HepG2 (cell line): ENCODE results near the gene SNAI1. TPM values are rescaled to one million over a fixed set of nuclear protein-coding genes. Genes with fewer than 3 reads are reported as not detected.
A peak's percentile ranks its signal among the peaks of the same experiment; 100 is the strongest.

Experiments used
- FOXC1 ChIP-seq: sonication (generic); formaldehyde crosslinking; IDR thresholded peaks from 2 replicates; pipeline ENCODE4 v1.8.0; 2022; ENCODE audit warnings: mild to moderate bottlenecking, missing genetic modification reagents, borderline replicate concordance
- PHF8 ChIP-seq: sonication (generic); formaldehyde crosslinking; IDR thresholded peaks from 2 replicates; pipeline ENCODE4 v1.5.0; 2020; ENCODE audit warnings: missing genetic modification reagents
- RAD51 ChIP-seq: fragments of 450-650 bp; IDR thresholded peaks from 2 replicates; pipeline ENCODE4 v1.6.1; 2016; ENCODE audit warnings: borderline replicate concordance
- RBM39 ChIP-seq: fragments of 200-400 bp; formaldehyde crosslinking; IDR thresholded peaks from one replicate; pipeline ENCODE4 v1.6.1; 2018; ENCODE audit warnings: antibody characterized with exemption, mild to moderate bottlenecking, low read depth, low read length; ENCODE audit not compliant: poor library complexity, severe bottlenecking
- SMAD1 ChIP-seq: sonication (generic); formaldehyde crosslinking; IDR thresholded peaks from 2 replicates; pipeline ENCODE4 v1.4.0; 2020; ENCODE audit warnings: missing genetic modification reagents, low read depth, mild to moderate bottlenecking, borderline replicate concordance
- SP140L ChIP-seq: sonication (generic); formaldehyde crosslinking; IDR thresholded peaks from 2 replicates; pipeline ENCODE4 v1.4.0; 2020; ENCODE audit warnings: missing genetic modification reagents, borderline replicate concordance
- STAG1 ChIP-seq: sonication (generic); formaldehyde crosslinking; IDR thresholded peaks from 2 replicates; pipeline ENCODE4 v1.4.0; 2020; ENCODE audit warnings: missing genetic modification reagents
- TBX3 ChIP-seq: fragments of 450-650 bp; IDR thresholded peaks from 2 replicates; pipeline ENCODE4 v1.6.1; 2017; ENCODE audit warnings: antibody characterized with exemption, mild to moderate bottlenecking, inconsistent platforms, borderline replicate concordance
- ZBTB38 ChIP-seq: sonication (generic); formaldehyde crosslinking; IDR thresholded peaks from 2 replicates; pipeline ENCODE4 v1.5.1; 2020; ENCODE audit warnings: mild to moderate bottlenecking, missing genetic modification reagents
- ZNF335 ChIP-seq: sonication (generic); formaldehyde crosslinking; IDR thresholded peaks from 2 replicates; pipeline ENCODE4 v1.4.0; 2020; ENCODE audit warnings: missing genetic modification reagents
- ZNF570 ChIP-seq: sonication (generic); formaldehyde crosslinking; IDR thresholded peaks from 2 replicates; pipeline ENCODE4 v1.4.0; 2020; ENCODE audit warnings: mild to moderate bottlenecking, missing genetic modification reagents, borderline replicate concordance
- polyA plus RNA-seq, 8 experiments: library from polyadenylated mRNA; depleted of rRNA in 3 of 8; stranded (reverse) in 7 of 8; unstranded in 1 of 8; fragments of >200 nt; fragmentation: Illumina TruSeq in 4 of 8; extraction: Trizol in 4 of 8; gene quantifications; 2 replicates each; pipeline versions ENCODE4 v1.2.1 to v1.2.3, GENCODE V29; 2011 to 2016; ENCODE audit warnings: low read depth in 4 of 8, missing spikeins in 1 of 8, mixed read lengths in 1 of 8; ENCODE audit not compliant: insufficient read depth in 1 of 8
- total RNA-seq, 5 experiments: library from RNA; depleted of rRNA; stranded (reverse); fragments of >200 nt; fragmentation: Illumina TruSeq; extraction: Trizol; gene quantifications; 2 replicates each; pipeline ENCODE4 v1.2.3, GENCODE V29; 2016; ENCODE audit warnings: low read depth in 1 of 5
- TF ChIP-seq, protein P1 (sequence below): sonication (generic); formaldehyde crosslinking; IDR thresholded peaks from 2 replicates; pipeline ENCODE4 v1.5.1; 2020; ENCODE audit warnings: mild to moderate bottlenecking, missing genetic modification reagents, moderate library complexity
- TF ChIP-seq, protein P2 (sequence below): sonication (generic); formaldehyde crosslinking; IDR thresholded peaks from 2 replicates; pipeline ENCODE4 v1.8.0; 2022; ENCODE audit warnings: mild to moderate bottlenecking, missing genetic modification reagents
- TF ChIP-seq, protein P3 (sequence below): sonication (generic); formaldehyde crosslinking; IDR thresholded peaks from 2 replicates; pipeline ENCODE4 v1.4.0; 2020; ENCODE audit warnings: missing genetic modification reagents, borderline replicate concordance
- TF ChIP-seq, protein P4 (sequence below): sonication (generic); formaldehyde crosslinking; IDR thresholded peaks from 2 replicates; pipeline ENCODE4 v1.8.0; 2022; ENCODE audit warnings: missing genetic modification reagents, mild to moderate bottlenecking, moderate library complexity, borderline replicate concordance
- TF ChIP-seq, protein P5 (sequence below): sonication (generic); formaldehyde crosslinking; IDR thresholded peaks from 2 replicates; pipeline ENCODE4 v1.4.0; 2020; ENCODE audit warnings: mild to moderate bottlenecking, missing genetic modification reagents
- TF ChIP-seq, protein P6 (sequence below): sonication (generic); formaldehyde crosslinking; IDR thresholded peaks from 2 replicates; pipeline ENCODE4 v1.9.0; 2022; ENCODE audit warnings: missing genetic modification reagents, mild to moderate bottlenecking, borderline replicate concordance

Gene SNAI1
- total and polyA plus RNA-seq, 2 of the 13 experiments (the other 11 are each of a cell fraction or from before 2014, with no cell fraction given): 1.3 to 1.4 TPM

DNA sequence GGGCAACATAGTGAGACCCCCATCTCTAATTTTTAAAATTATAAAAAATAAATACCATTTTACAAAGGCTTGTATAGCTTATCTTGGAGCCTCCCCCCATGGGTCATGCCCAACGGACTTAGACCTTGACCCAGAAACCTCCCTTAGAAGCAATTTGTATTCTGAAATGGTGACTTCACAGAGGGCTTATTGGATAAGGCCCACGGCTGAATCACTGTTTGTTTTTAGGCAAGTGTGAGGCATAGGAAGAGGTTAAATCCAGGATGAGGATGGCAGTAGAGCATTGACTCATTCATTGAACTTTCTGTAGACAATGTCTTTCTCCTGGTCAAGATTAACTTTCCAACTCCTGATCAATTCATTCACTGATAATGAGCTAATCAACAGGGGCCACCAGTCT is 6.2 kb upstream of the SNAI1 start (continued):
- TF ChIP-seq, protein P1, sequence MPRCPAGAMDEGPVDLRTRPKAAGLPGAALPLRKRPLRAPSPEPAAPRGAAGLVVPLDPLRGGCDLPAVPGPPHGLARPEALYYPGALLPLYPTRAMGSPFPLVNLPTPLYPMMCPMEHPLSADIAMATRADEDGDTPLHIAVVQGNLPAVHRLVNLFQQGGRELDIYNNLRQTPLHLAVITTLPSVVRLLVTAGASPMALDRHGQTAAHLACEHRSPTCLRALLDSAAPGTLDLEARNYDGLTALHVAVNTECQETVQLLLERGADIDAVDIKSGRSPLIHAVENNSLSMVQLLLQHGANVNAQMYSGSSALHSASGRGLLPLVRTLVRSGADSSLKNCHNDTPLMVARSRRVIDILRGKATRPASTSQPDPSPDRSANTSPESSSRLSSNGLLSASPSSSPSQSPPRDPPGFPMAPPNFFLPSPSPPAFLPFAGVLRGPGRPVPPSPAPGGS (CRISPR knock-in tag): no peak
- TF ChIP-seq SP140L (CRISPR knock-in tag) (no peak), RAD51 (no peak), ZNF570 (no peak), ZBTB38 (no peak), RBM39 (no peak), ZNF335 (CRISPR knock-in tag) (0 out of 2 replicates have a peak, but pooled peaks have one; percentile 37), SMAD1 (CRISPR knock-in tag) (no peak), PHF8 (no peak), STAG1 (CRISPR knock-in tag) (no peak), TBX3 (no peak), FOXC1 (CRISPR knock-in tag) (no peak)
- TF ChIP-seq, protein P2, sequence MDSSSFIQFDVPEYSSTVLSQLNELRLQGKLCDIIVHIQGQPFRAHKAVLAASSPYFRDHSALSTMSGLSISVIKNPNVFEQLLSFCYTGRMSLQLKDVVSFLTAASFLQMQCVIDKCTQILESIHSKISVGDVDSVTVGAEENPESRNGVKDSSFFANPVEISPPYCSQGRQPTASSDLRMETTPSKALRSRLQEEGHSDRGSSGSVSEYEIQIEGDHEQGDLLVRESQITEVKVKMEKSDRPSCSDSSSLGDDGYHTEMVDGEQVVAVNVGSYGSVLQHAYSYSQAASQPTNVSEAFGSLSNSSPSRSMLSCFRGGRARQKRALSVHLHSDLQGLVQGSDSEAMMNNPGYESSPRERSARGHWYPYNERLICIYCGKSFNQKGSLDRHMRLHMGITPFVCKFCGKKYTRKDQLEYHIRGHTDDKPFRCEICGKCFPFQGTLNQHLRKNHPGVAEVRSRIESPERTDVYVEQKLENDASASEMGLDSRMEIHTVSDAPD (CRISPR knock-in tag): no peak
- TF ChIP-seq, protein P3, sequence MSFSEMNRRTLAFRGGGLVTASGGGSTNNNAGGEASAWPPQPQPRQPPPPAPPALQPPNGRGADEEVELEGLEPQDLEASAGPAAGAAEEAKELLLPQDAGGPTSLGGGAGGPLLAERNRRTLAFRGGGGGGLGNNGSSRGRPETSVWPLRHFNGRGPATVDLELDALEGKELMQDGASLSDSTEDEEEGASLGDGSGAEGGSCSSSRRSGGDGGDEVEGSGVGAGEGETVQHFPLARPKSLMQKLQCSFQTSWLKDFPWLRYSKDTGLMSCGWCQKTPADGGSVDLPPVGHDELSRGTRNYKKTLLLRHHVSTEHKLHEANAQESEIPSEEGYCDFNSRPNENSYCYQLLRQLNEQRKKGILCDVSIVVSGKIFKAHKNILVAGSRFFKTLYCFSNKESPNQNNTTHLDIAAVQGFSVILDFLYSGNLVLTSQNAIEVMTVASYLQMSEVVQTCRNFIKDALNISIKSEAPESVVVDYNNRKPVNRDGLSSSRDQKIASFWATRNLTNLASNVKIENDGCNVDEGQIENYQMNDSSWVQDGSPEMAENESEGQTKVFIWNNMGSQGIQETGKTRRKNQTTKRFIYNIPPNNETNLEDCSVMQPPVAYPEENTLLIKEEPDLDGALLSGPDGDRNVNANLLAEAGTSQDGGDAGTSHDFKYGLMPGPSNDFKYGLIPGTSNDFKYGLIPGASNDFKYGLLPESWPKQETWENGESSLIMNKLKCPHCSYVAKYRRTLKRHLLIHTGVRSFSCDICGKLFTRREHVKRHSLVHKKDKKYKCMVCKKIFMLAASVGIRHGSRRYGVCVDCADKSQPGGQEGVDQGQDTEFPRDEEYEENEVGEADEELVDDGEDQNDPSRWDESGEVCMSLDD (CRISPR knock-in tag): no peak
- TF ChIP-seq, protein P4, sequence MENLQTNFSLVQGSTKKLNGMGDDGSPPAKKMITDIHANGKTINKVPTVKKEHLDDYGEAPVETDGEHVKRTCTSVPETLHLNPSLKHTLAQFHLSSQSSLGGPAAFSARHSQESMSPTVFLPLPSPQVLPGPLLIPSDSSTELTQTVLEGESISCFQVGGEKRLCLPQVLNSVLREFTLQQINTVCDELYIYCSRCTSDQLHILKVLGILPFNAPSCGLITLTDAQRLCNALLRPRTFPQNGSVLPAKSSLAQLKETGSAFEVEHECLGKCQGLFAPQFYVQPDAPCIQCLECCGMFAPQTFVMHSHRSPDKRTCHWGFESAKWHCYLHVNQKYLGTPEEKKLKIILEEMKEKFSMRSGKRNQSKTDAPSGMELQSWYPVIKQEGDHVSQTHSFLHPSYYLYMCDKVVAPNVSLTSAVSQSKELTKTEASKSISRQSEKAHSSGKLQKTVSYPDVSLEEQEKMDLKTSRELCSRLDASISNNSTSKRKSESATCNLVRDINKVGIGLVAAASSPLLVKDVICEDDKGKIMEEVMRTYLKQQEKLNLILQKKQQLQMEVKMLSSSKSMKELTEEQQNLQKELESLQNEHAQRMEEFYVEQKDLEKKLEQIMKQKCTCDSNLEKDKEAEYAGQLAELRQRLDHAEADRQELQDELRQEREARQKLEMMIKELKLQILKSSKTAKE (CRISPR knock-in tag): no peak
- TF ChIP-seq, protein P5, sequence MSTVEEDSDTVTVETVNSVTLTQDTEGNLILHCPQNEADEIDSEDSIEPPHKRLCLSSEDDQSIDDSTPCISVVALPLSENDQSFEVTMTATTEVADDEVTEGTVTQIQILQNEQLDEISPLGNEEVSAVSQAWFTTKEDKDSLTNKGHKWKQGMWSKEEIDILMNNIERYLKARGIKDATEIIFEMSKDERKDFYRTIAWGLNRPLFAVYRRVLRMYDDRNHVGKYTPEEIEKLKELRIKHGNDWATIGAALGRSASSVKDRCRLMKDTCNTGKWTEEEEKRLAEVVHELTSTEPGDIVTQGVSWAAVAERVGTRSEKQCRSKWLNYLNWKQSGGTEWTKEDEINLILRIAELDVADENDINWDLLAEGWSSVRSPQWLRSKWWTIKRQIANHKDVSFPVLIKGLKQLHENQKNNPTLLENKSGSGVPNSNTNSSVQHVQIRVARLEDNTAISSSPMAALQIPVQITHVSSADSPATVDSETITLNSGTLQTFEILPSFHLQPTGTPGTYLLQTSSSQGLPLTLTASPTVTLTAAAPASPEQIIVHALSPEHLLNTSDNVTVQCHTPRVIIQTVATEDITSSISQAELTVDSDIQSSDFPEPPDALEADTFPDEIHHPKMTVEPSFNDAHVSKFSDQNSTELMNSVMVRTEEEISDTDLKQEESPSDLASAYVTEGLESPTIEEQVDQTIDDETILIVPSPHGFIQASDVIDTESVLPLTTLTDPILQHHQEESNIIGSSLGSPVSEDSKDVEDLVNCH (CRISPR knock-in tag): no peak
- TF ChIP-seq, protein P6, sequence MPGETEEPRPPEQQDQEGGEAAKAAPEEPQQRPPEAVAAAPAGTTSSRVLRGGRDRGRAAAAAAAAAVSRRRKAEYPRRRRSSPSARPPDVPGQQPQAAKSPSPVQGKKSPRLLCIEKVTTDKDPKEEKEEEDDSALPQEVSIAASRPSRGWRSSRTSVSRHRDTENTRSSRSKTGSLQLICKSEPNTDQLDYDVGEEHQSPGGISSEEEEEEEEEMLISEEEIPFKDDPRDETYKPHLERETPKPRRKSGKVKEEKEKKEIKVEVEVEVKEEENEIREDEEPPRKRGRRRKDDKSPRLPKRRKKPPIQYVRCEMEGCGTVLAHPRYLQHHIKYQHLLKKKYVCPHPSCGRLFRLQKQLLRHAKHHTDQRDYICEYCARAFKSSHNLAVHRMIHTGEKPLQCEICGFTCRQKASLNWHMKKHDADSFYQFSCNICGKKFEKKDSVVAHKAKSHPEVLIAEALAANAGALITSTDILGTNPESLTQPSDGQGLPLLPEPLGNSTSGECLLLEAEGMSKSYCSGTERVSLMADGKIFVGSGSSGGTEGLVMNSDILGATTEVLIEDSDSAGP (CRISPR knock-in tag): no peak
